DMS 273 treated with DMSO at 0.1 percent for 48 hours (cell line): ENCODE measurements around the gene KRTAP3-1.
"Not testable (repeated sequence)": the region's sequence is repeated elsewhere in the genome, so short reads cannot be mapped to it uniquely, and the experiment has no call there.

Experiments used
- DNase-seq: peaks from one replicate; lab custom pipeline; 2025; lab: John Stamatoyannopoulos, UW

The KRTAP3-1 gene

DNA sequence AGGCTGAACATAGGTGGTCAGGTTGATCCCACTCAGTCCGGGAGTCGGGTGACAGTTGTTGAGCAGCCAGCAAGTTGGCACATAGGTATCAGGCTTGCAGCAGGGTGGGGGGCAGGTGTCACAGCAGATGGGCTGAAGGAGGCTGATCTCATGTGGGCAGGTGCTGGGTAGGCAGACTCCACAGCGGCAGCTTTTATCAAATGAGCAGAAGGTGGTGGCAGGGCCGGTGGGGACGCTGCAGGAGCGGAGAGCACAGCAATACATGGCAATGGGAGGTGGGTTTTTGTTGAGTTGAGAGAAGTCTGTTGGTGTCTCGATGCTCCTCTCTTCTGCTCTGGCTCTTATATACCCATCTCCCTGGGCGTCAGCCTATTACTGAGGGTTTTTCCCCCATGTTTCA lies at the start of gene KRTAP3-1:
Gene KRTAP3-1, minus strand, starts transcription at position 318 of the 400 bp plus-strand sequence. Its CDS starts 54 bp downstream, at position 264.
- DNase-seq = no peak

- DNase-seq = no peak
These were observed 48.6 kb upstream of the KRTAP3-1 start for GRCh38 chr17:41057547-41057946.

DNA sequence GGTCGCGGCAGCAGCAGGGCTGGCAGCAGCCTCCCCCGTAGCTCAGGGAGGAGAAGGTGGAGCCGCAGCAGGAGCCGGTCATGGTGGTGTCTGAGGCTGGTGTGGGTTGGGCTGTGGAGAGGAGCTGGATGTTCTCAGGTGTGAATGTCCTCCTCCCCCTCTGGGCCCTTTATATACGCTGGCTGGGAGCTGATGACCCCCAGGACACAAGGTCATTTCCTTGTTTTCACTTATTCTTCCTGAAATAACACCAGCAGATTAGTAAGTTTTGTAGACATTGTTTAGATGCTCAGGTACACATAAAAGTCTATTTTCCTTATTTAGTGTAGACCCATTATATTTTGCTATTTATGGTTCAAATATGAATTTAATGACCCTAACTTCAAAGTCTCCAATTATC lies 46.2 kb upstream of the KRTAP3-1 start, which contains the start of gene KRTAP2-2:
Gene KRTAP2-2, minus strand, starts transcription at position 101 of the 400 bp plus-strand sequence. Its CDS starts 19 bp downstream, at position 82.
- DNase-seq = not testable (repeated sequence)

- DNase-seq = not testable (repeated sequence)
These were observed 45.6 kb upstream of the KRTAP3-1 start for GRCh38 chr17:41054556-41054955.

DNA sequence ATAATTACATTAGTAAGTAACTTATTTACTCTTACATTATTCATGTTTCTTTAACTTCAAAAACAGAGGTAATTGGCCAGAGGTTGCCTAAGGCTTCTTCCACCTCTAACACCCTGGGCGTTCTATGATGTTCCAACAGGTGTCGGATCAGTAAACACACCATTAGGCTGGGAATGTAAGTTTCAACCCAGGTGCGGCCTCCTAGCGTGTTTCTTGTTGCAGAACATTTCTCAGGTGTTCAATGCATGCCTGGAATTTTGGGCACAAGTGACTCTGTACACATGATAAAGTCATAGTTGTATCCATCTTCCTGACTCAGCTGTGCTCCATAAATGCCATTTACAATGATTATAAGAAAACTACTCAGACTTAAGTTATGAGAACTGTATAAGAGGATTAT lies 45.1 kb upstream of the KRTAP3-1 start:
- DNase-seq = no peak

GRCh38 chr17:41052566-41052965 lies 43.6 kb upstream of the KRTAP3-1 start:
- no peak for DNase-seq

DNA sequence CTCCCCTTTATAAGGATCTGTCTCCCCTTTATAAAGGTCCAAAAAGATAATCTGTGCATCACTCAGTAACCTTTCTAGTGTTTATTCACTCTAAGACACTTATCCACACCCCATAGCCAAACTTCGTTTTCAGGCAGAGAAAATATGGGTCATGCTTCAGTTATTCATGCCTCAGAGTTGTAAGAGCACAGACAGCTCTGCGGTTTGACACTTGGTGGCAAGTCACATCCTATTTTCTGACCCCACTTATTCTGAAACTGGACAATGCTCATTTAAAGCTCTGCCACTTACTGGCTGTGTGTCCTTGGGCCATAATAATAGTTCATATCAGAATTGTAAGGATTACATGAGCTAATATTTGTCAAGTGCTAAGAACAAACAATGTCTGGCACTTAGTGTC lies 40.2 kb upstream of the KRTAP3-1 start:
- no peak for DNase-seq

- DNase-seq = no peak
These were observed 39.5 kb upstream of the KRTAP3-1 start for GRCh38 chr17:41048441-41048840.

GRCh38 chr17:41046735-41047465 lies 38.0 kb upstream of the KRTAP3-1 start, which contains the start of gene KRTAP2-1:
TSS of gene KRTAP2-1 (minus strand) at chr17:41047316. CDS start at chr17:41047267, 49 bp downstream.
- not testable (repeated sequence) for DNase-seq

- DNase-seq = no peak
These were observed 34.0 kb upstream of the KRTAP3-1 start for GRCh38 chr17:41042953-41043352.

GRCh38 chr17:41040783-41041571 lies 32.0 kb upstream of the KRTAP3-1 start, which contains the start of gene KRTAP1-1:
TSS of gene KRTAP1-1 (minus strand) at chr17:41041450. CDS start at chr17:41041397, 53 bp downstream.
- peak; percentile 56 for DNase-seq

DNA sequence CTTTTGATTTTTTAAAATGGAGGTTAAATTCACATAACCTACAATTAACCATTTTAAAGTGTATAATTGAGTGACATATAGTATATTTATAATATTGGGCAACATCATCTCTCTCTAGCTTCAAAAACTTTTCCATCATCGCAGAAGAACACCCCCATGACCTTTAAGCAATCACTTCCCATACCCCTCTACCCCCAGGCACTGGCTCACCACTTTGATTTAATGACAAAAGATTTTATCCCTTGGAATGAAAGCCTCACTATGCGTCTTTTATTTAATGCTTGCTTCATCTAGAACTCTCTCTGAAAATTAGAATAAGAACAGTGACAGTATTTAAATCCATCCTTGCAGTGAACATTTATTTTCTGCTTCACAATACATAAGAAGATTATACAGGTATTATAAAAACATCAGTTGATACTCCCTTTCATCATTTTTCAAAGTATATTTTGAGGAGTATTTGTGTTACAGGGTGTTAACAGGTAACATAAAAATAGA lies 29.0 kb upstream of the KRTAP3-1 start:
- DNase-seq = no peak

- DNase-seq = peak; percentile 39
These were observed 25.5 kb upstream of the KRTAP3-1 start, which contains the start of gene KRTAP1-3 for GRCh38 chr17:41034346-41034935. TSS of gene KRTAP1-3 (minus strand) at chr17:41034874. CDS start at chr17:41034821, 53 bp downstream.

DNA sequence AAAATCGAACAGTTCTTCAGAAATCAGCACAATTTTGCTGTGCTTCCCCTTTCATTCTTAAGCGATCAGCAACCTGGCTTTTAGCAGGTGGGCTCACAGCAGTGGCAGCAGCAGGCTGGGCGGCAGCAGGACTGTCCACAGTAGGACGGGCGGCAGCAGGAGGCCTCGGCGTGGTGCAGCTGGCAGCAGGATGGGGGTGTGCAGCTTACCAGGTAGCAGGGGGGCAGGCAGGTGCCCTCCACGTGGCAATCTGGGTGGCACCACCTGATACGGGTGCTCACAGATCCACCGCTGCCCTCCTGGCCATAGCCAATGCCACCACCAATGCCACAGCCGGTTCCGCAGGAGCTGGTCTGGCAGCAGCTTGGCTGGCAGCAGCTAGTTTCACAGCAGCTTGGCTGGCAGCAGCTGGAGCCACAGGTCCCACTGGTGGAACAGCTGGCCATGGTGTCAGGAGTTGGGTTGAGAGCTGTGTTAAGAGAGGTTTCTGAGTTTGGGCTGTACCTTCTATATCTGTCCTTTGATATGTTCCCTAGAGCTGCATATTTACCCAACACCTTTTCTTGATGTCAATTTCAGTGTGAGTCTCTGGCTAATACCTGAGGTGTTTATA lies 20.8 kb upstream of the KRTAP3-1 start, which contains the start of gene KRTAP1-4:
Gene KRTAP1-4, minus strand, starts transcription at position 563 of the 613 bp plus-strand sequence. Its CDS starts 117 bp downstream, at position 446.
- DNase-seq = no peak

DNA sequence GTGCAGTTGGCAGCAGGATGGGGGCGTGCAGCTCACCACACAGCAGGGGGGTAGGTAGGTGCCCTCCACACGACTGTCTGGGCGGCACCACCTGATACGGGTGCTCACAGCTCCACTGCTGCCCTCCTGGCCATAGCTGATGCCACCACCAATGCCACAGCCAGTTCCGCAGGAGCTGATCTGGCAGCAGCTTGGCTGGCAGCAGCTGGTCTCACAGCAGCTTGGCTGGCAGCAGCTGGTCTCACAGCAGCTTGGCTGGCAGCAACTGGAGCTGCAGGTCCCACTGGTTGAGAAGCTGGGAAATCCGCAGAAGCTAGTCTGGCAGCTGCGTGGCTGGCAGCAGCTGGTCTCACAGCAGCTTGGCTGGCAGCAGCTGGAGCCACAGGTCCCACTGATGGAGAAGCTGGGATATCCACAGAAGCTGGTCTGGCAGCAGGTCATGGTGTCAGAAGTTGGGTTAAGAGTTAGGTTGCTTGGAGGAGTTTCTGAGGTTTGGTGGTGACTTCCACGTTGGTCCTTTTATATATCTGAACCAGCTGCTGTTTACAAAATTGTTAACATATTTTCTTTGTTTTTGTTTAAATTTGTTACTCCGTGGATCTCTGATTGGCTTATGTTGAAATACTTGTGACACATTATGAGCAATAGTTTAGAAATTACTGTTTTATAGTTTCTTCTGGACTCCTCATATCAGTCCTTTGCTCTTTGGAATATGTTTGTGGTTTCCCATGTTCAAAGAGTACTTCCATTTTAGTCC lies 18.0 kb upstream of the KRTAP3-1 start, which contains the start of gene KRTAP1-5:
Gene KRTAP1-5, minus strand, starts transcription at position 494 of the 757 bp plus-strand sequence. Its CDS starts 53 bp downstream, at position 441.
- no peak for DNase-seq

DNA sequence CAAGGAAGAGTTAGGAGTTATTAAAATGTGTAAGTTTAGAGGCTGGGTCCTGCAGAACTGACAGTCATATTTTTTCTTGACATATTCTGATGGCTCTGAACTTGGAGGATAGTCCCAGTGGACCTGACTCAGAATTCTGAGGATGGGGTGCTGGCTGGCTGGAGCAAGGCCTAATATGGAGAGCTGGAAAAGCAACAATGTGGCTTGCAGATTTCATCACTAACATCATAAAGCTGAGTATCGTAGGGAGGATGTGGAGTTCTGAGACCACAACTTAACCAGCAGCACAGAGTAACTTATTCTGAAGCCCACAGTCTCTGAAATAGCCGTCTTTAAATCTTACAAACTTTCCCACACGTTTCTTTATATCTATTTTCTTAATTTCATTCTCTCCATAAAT lies 15.8 kb upstream of the KRTAP3-1 start:
- DNase-seq = no peak

DNA sequence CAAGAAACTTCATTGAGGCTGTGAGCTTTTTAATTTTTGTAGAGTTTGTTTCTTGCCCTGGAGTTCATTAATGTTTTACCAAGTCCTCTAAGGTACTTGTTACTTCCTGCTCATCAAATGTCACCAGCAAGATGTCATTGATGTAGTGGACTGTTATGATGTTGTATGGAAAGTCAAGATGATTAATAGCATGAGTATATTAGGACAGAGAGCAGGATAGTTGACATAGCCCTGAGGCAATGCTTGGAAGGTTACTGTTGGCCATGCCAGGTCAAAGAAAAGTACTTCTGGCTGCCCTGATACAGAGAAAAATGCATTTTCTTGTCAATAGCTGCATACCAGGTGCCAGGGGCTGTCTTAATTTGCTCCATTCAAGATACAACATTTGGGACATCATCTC lies 11.4 kb upstream of the KRTAP3-1 start:
- no peak for DNase-seq

- DNase-seq = no peak
These were observed 10.5 kb upstream of the KRTAP3-1 start for GRCh38 chr17:41019415-41019814.

GRCh38 chr17:41018541-41018940 lies 9.6 kb upstream of the KRTAP3-1 start:
- DNase-seq = no peak

GRCh38 chr17:41016578-41017215 lies 7.8 kb upstream of the KRTAP3-1 start:
- no peak for DNase-seq
